ENCODE measurements around the gene CCDC57. TPM values are rescaled to one million over a fixed set of nuclear protein-coding genes. Genes with fewer than 3 reads are reported as not detected.

Gene CCDC57
- total and polyA plus RNA-seq, 10 donors: 28.8 to 164 (median 51.9) TPM

DNA sequence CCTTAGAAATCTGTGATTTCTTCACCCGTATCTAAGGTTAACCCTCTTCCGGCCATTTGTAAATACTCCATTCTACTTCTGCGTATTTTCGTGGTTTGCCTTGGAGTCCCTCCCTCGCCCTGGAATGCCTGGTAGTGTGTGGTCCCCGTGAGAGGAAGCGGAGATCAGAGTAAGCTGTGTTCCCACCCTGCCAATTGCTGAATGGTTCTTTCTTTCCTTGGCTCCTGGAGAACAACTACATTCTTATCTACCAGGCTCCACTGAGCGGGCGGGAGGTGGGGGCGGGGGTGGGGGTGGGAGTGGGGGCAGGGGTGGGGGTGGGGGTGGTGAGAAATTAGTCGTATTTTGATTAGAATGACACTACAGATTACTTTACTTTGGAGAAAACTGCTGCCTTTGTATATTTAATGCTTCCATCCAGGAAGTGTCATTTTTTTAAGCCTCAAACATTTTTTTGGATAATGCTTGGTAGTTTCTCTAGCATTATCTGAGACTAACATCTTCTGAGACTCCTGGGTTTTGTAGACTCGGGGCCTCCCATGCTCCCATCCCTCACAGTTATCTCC, 93.7 kb downstream of the CCDC57 start:
- DNase-seq: no peak
- H3K27ac ChIP-seq: no peak overlapping the region
- WGBS, 5 donors: 80 to 89% (median 86%) methylated on average over 12 of the region's 12 CpGs
- H3K27me3 ChIP-seq (replicated peaks in 1 of 7): no peaks in the 10 kb centered on the region
- H3K36me3 ChIP-seq: peaks cover 0 to 23% (median 0%) of the 10 kb centered on the region in 6 donors
- H3K4me3 ChIP-seq: no peak overlapping the region
- TF ChIP-seq CTCF (IDR thresholded peaks at IDR 0.05 in 8 of 11, conservative IDR thresholded peaks at IDR 0.05 in 3 of 11): no peak
- TF ChIP-seq POLR2A (IDR thresholded peaks at IDR 0.05): no peak
- TF ChIP-seq POLR2AphosphoS5 (IDR thresholded peaks at IDR 0.05): no peak
- intact Hi-C loops (cut with DNase I; ENCODE audit: low total_unique reads): no loop called here
- no peaks in the 10 kb centered on the region for H3K9me3 ChIP-seq
- no peaks in the 10 kb centered on the region for H3K4me1 ChIP-seq

DNA sequence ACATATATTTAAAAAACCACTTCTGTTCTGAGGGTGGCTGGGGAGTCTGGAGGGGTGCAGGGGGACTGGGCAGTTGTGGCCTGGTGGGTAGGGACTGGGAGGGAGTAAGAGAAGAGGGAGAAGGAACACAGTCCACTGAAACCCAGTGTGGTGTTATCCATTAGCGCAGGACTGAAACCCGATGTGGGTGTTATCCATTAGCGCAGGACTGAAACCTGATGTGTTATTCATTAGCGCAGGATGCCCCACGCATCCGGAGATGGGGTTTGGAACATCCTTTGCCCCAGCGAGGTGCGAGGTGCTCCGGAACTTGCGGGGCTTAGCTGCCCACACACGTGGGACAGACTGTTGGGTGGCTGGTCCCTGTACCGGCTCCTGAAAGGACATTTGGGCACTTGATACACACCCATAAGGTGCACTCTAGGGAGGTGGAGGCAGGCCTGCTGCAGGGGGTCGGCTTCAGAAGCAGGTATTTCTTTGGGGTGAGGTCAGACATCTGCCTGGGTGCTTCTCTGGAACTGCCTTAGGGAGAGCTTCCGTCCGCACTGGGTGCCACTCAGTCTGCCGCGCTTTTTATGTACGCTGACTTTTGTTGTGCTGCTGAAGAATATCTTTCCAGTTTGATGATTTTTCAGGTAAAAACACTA, 94.4 kb downstream of the CCDC57 start:
- no peak for DNase-seq
- Histone ChIP-seq H3K36me3 (peaks cover 0 to 28% (median 0%) of the 10 kb centered on the region in 6 donors), H3K27me3 (replicated peaks in 1 of 7) (no peaks in the 10 kb centered on the region), H3K4me1 (no peaks in the 10 kb centered on the region), H3K4me3 (no peak overlapping the region), H3K27ac (no peak overlapping the region), H3K9me3 (no peaks in the 10 kb centered on the region)
- WGBS, 5 donors: 88 to 96% (median 92%) methylated on average over 17 to 18 of the region's 18 CpGs
- intact Hi-C loops (cut with DNase I; ENCODE audit: low total_unique reads): no loop called here
- TF ChIP-seq CTCF (IDR thresholded peaks at IDR 0.05 in 8 of 11, conservative IDR thresholded peaks at IDR 0.05 in 3 of 11) (no peak), POLR2AphosphoS5 (IDR thresholded peaks at IDR 0.05) (no peak), POLR2A (IDR thresholded peaks at IDR 0.05) (no peak)

GRCh38 chr17:82117139-82118090, 95.2 kb downstream of the CCDC57 start:
- TF ChIP-seq POLR2AphosphoS5 (IDR thresholded peaks at IDR 0.05): no peak
- no peak for TF ChIP-seq CTCF (IDR thresholded peaks at IDR 0.05 in 8 of 11, conservative IDR thresholded peaks at IDR 0.05 in 3 of 11)
- TF ChIP-seq POLR2A (IDR thresholded peaks at IDR 0.05): no peak
- 88 to 94% (median 90%) methylated on average over 22 of the region's 22 CpGs for WGBS, 5 donors
- Histone ChIP-seq H3K27me3 (replicated peaks in 1 of 7) (no peaks in the 10 kb centered on the region), H3K4me1 (no peaks in the 10 kb centered on the region), H3K36me3 (peaks cover 0 to 32% (median 0%) of the 10 kb centered on the region in 6 donors), H3K4me3 (no peak overlapping the region), H3K9me3 (no peaks in the 10 kb centered on the region), H3K27ac (no peak overlapping the region)
- intact Hi-C loops (cut with DNase I; ENCODE audit: low total_unique reads): no loop called here
- no peak for DNase-seq

- Histone ChIP-seq H3K27ac (no peak overlapping the region), H3K27me3 (replicated peaks in 1 of 7) (no peaks in the 10 kb centered on the region), H3K36me3 (peaks cover 0 to 29% (median 0%) of the 10 kb centered on the region in 6 donors), H3K4me1 (no peaks in the 10 kb centered on the region), H3K4me3 (no peak overlapping the region), H3K9me3 (no peaks in the 10 kb centered on the region)
- WGBS, 5 donors: 78 to 88% (median 83%) methylated on average over 6 of the region's 6 CpGs
- TF ChIP-seq CTCF (IDR thresholded peaks at IDR 0.05 in 8 of 11, conservative IDR thresholded peaks at IDR 0.05 in 3 of 11) (no peak), POLR2AphosphoS5 (IDR thresholded peaks at IDR 0.05) (no peak), POLR2A (IDR thresholded peaks at IDR 0.05) (no peak)
- intact Hi-C loops (cut with DNase I; ENCODE audit: low total_unique reads): no loop called here
- no peak for DNase-seq
Observed at GRCh38 chr17:82116246-82116645, 96.4 kb downstream of the CCDC57 start.
